Trophoblast cell (in vitro differentiated cells and primary cell): ENCODE measurements around the gene MAT2B.
A peak's percentile ranks its signal among the peaks of the same experiment; 100 is the strongest.

Experiments
- DNase-seq, 2 donors: peaks; one replicate each; pipeline ENCODE4 v3.0.0-alpha.2; 2016
- H2AFZ ChIP-seq: 2 replicates; pipeline ENCODE4 v1.6.1; 2013; ENCODE audit warnings: low read length, moderate library complexity, mild to moderate bottlenecking; ENCODE audit not compliant: insufficient read depth, poor library complexity
- H2AK5ac ChIP-seq: 2 replicates; pipeline ENCODE4 v1.6.1; 2013; ENCODE audit warnings: mild to moderate bottlenecking, low read length
- H2BK120ac ChIP-seq: 2 replicates; pipeline ENCODE4 v1.6.1; 2013; ENCODE audit warnings: low read length, mild to moderate bottlenecking, moderate library complexity; ENCODE audit not compliant: insufficient read depth, poor library complexity
- H2BK12ac ChIP-seq: 2 replicates; pipeline ENCODE4 v1.6.1; 2013; ENCODE audit warnings: mild to moderate bottlenecking, low read length, moderate library complexity
- H2BK5ac ChIP-seq: 2 replicates; pipeline ENCODE4 v1.6.1; 2013; ENCODE audit warnings: low read length, low read depth, moderate library complexity, mild to moderate bottlenecking; ENCODE audit not compliant: poor library complexity
- H3K14ac ChIP-seq: 2 replicates; pipeline ENCODE4 v1.6.1; 2013; ENCODE audit warnings: mild to moderate bottlenecking, low read length
- H3K18ac ChIP-seq: 2 replicates; pipeline ENCODE4 v1.6.1; 2013; ENCODE audit warnings: mild to moderate bottlenecking, low read length
- H3K23ac ChIP-seq: 2 replicates; pipeline ENCODE4 v1.6.1; 2013; ENCODE audit warnings: low read length
- H3K27ac ChIP-seq: 2 replicates; pipeline ENCODE4 v1.5.1; 2013; ENCODE audit warnings: low read depth, mild to moderate bottlenecking, inconsistent platforms, low read length, moderate library complexity
- H3K27me3 ChIP-seq: 2 replicates; pipeline ENCODE4 v1.6.1; 2013; ENCODE audit warnings: inconsistent platforms, mild to moderate bottlenecking, low read length, moderate library complexity; ENCODE audit not compliant: insufficient read depth
- H3K36me3 ChIP-seq, 2 experiments: 1 replicate in 1 of 2; 2 replicates in 1 of 2; pipeline ENCODE4 v1.6.1; 2013; ENCODE audit warnings: low read length in 2 of 2, mild to moderate bottlenecking in 2 of 2, moderate library complexity in 1 of 2; ENCODE audit not compliant: insufficient read depth in 2 of 2, control insufficient read depth in 1 of 2
- H3K4ac ChIP-seq: 2 replicates; pipeline ENCODE4 v1.6.1; 2013; ENCODE audit warnings: low read depth, mild to moderate bottlenecking, low read length, moderate library complexity
- H3K4me1 ChIP-seq, 2 experiments: 1 replicate in 1 of 2; 2 replicates in 1 of 2; pipeline ENCODE4 v1.6.1; 2013; ENCODE audit warnings: low read length in 2 of 2, mild to moderate bottlenecking in 2 of 2, moderate library complexity in 1 of 2; ENCODE audit not compliant: insufficient read depth in 2 of 2, control insufficient read depth in 1 of 2
- H3K4me2 ChIP-seq: 2 replicates; pipeline ENCODE4 v1.6.1; 2013; ENCODE audit warnings: inconsistent platforms, mild to moderate bottlenecking, low read length, moderate library complexity
- H3K4me3 ChIP-seq: 2 replicates; pipeline ENCODE4 v1.5.1; 2013; ENCODE audit warnings: mild to moderate bottlenecking, low read depth, low read length, inconsistent platforms
- H3K79me1 ChIP-seq: one replicate; pipeline ENCODE4 v1.6.1; 2013; ENCODE audit warnings: low read length
- H3K79me2 ChIP-seq: 2 replicates; pipeline ENCODE4 v1.6.1; 2013; ENCODE audit warnings: low read length, mild to moderate bottlenecking; ENCODE audit not compliant: control insufficient read depth, insufficient read depth, poor library complexity
- H3K9ac ChIP-seq: 2 replicates; pipeline ENCODE4 v1.6.1; 2013; ENCODE audit warnings: mild to moderate bottlenecking, low read length
- H3K9me3 ChIP-seq: 2 replicates; pipeline ENCODE4 v1.6.1; 2013; ENCODE audit warnings: low read depth, mild to moderate bottlenecking, control low read depth, inconsistent platforms, low read length; ENCODE audit not compliant: insufficient read depth
- H4K12ac ChIP-seq: 2 replicates; pipeline ENCODE4 v1.6.1; 2013; ENCODE audit warnings: low read depth, mild to moderate bottlenecking, low read length, moderate library complexity
- H4K8ac ChIP-seq: 2 replicates; pipeline ENCODE4 v1.6.1; 2013; ENCODE audit warnings: low read depth, mild to moderate bottlenecking, low read length, moderate library complexity
- H4K91ac ChIP-seq: one replicate; pipeline ENCODE4 v1.6.1; 2013; ENCODE audit warnings: low read depth, mild to moderate bottlenecking, low read length, moderate library complexity
- WGBS: extraction: QIAGEN DNeasy Blood & Tissue Kit; methylation state at CpG from one replicate; pipeline ENCODE4 v1.1.7; 2013; ENCODE audit warnings: missing lambda C conversion rate; ENCODE audit not compliant: insufficient read length, insufficient coverage; ENCODE audit errors: extremely low coverage; 5-methylcytosine and 5-hydroxymethylcytosine counted together

The MAT2B gene

GRCh38 chr5:163497315-163497714 is 8.1 kb upstream of the MAT2B start:
- H3K4me2 ChIP-seq, result no peak overlapping the region
- H2AK5ac ChIP-seq, result no peak overlapping the region
- H3K14ac ChIP-seq, result no peak overlapping the region
- H4K8ac ChIP-seq, result no peak overlapping the region
- H3K79me1 ChIP-seq, result no peaks in the 10 kb centered on the region
- no peak overlapping the region for H3K4ac ChIP-seq
- H3K4me3 ChIP-seq, result no peak overlapping the region
- H4K12ac ChIP-seq, result no peak overlapping the region
- H3K27ac ChIP-seq, result no peak overlapping the region
- DNase-seq, result no peak
- peaks cover 2 to 6% of the 10 kb centered on the region in 2 experiments for H3K36me3 ChIP-seq
- no peaks in the 10 kb centered on the region for H3K27me3 ChIP-seq
- no CpG with 5 or more reads among the region's 3 CpGs for WGBS
- no peak overlapping the region for H3K23ac ChIP-seq
- no peak overlapping the region for H3K18ac ChIP-seq
- no peaks in the 10 kb centered on the region for H3K9me3 ChIP-seq
- H2BK5ac ChIP-seq, result no peak overlapping the region
- H3K4me1 ChIP-seq, result no peaks in the 10 kb centered on the region
- H4K91ac ChIP-seq, result no peak overlapping the region
- no peak overlapping the region for H2BK12ac ChIP-seq
- no peak overlapping the region for H3K9ac ChIP-seq
- H2BK120ac ChIP-seq, result no peak overlapping the region
- H3K79me2 ChIP-seq, result no peaks in the 10 kb centered on the region
- no peak overlapping the region for H2AFZ ChIP-seq

GRCh38 chr5:163498886-163499285 is 6.5 kb upstream of the MAT2B start:
- no peak overlapping the region for H3K18ac ChIP-seq
- no peak overlapping the region for H3K27ac ChIP-seq
- H4K8ac ChIP-seq, result no peak overlapping the region
- H2BK12ac ChIP-seq, result no peak overlapping the region
- peak in 1 of 2 donors; percentile 58 for DNase-seq
- H4K12ac ChIP-seq, result no peak overlapping the region
- no peak overlapping the region for H4K91ac ChIP-seq
- no peak overlapping the region for H3K23ac ChIP-seq
- H2AFZ ChIP-seq, result no peak overlapping the region
- no peak overlapping the region for H3K4ac ChIP-seq
- no peak overlapping the region for H2BK5ac ChIP-seq
- no peaks in the 10 kb centered on the region for H3K27me3 ChIP-seq
- H2AK5ac ChIP-seq, result no peak overlapping the region
- no peak overlapping the region for H3K4me2 ChIP-seq
- H3K9ac ChIP-seq, result no peak overlapping the region
- no peak overlapping the region for H3K4me3 ChIP-seq
- H3K36me3 ChIP-seq, result no peaks in the 10 kb centered on the region
- no CpG with 5 or more reads among the region's 1 CpG for WGBS
- no peaks in the 10 kb centered on the region for H3K79me1 ChIP-seq
- no peaks in the 10 kb centered on the region for H3K79me2 ChIP-seq
- H2BK120ac ChIP-seq, result no peak overlapping the region
- no peaks in the 10 kb centered on the region for H3K4me1 ChIP-seq
- no peaks in the 10 kb centered on the region for H3K9me3 ChIP-seq
- H3K14ac ChIP-seq, result no peak overlapping the region

GRCh38 chr5:163502521-163502920 is 2.9 kb upstream of the MAT2B start:
- no peak overlapping the region for H3K4ac ChIP-seq

GRCh38 chr5:163503106-163504078 is 2.0 kb upstream of the MAT2B start:
- Histone ChIP-seq H2BK5ac (no peak overlapping the region), H3K79me1 (peaks cover 7% of the 10 kb centered on the region), H3K4me1 (peaks cover 0 to 3% of the 10 kb centered on the region in 2 experiments), H3K4me2 (peak overlapping the region; percentile 75), H2AK5ac (no peak overlapping the region), H3K27ac (peak overlapping the region; percentile 55), H2BK12ac (no peak overlapping the region), H3K4me3 (no peak overlapping the region), H3K9me3 (no peaks in the 10 kb centered on the region), H2BK120ac (no peak overlapping the region), H4K91ac (no peak overlapping the region), H3K27me3 (no peaks in the 10 kb centered on the region), H3K36me3 (peaks cover 0 to 1% of the 10 kb centered on the region in 2 experiments), H3K9ac (no peak overlapping the region), H3K4ac (no peak overlapping the region), H3K79me2 (peaks cover 5% of the 10 kb centered on the region), H4K12ac (no peak overlapping the region), H3K18ac (no peak overlapping the region), H3K23ac (no peak overlapping the region), H3K14ac (no peak overlapping the region), H2AFZ (peak overlapping the region; percentile 78), H4K8ac (peak overlapping the region; percentile 61)
- WGBS, result no CpG with 5 or more reads among the region's 17 CpGs
- peak; percentile 54 to 86 for DNase-seq

More at GRCh38 chr5:163502521-163502920, 2.9 kb upstream of the MAT2B start:
- H3K4me3 ChIP-seq, result no peak overlapping the region
- H4K91ac ChIP-seq, result no peak overlapping the region
- no peak overlapping the region for H3K14ac ChIP-seq
- no peak overlapping the region for H2BK120ac ChIP-seq
- no peak for DNase-seq
- H3K79me1 ChIP-seq, result peaks cover 7% of the 10 kb centered on the region
- no peaks in the 10 kb centered on the region for H3K36me3 ChIP-seq
- H3K79me2 ChIP-seq, result peaks cover 5% of the 10 kb centered on the region
- no peak overlapping the region for H3K18ac ChIP-seq
- H2BK5ac ChIP-seq, result no peak overlapping the region
- no peak overlapping the region for H3K9ac ChIP-seq
- no peak overlapping the region for H3K23ac ChIP-seq
- no peak overlapping the region for H3K4me2 ChIP-seq
- H4K8ac ChIP-seq, result peak overlapping the region; percentile 23
- no peaks in the 10 kb centered on the region for H3K27me3 ChIP-seq
- no peaks in the 10 kb centered on the region for H3K9me3 ChIP-seq
- WGBS, result no CpG with 5 or more reads among the region's 8 CpGs
- no peak overlapping the region for H2BK12ac ChIP-seq
- H3K4me1 ChIP-seq, result peaks cover 0 to 3% of the 10 kb centered on the region in 2 experiments
- H4K12ac ChIP-seq, result no peak overlapping the region
- H3K27ac ChIP-seq, result no peak overlapping the region
- H2AFZ ChIP-seq, result no peak overlapping the region
- no peak overlapping the region for H2AK5ac ChIP-seq
